ENCODE results near the gene ARL15.

DNA sequence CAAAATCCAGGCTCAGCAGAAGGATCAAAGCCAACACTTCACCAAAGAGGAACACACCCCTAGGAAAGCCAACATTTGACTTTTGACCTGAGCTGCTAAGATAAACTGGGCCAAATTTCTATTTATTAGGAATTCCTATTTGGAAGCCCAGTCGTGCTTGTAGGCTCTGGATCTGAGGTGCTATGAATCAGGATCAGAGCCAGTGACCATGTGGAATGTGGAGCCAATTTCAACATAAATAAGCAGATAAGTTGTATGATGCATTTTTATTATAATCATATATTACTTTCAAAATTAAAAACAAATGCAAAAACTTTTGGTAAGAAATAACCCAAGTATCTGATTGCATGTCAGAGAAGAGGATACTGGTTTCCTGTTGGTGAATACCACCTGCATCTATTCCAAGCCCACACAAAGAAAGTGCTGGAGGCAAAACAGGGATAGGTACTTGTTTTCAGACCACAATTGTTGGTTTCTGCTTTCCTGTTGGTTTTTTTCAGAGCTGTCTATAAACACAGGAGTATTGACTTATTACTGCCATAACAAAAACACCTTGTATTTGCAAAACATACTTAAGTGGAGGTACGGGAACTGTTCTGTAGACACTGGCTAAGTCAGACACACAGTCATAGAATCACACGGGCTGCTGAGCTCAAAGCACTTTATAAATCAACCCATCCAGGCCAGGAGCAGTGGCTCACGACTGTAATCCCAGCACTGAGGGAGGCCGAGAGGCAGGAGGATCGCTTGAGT is 52.8 kb downstream of the ARL15 start:
- TF ChIP-seq, protein P1, sequence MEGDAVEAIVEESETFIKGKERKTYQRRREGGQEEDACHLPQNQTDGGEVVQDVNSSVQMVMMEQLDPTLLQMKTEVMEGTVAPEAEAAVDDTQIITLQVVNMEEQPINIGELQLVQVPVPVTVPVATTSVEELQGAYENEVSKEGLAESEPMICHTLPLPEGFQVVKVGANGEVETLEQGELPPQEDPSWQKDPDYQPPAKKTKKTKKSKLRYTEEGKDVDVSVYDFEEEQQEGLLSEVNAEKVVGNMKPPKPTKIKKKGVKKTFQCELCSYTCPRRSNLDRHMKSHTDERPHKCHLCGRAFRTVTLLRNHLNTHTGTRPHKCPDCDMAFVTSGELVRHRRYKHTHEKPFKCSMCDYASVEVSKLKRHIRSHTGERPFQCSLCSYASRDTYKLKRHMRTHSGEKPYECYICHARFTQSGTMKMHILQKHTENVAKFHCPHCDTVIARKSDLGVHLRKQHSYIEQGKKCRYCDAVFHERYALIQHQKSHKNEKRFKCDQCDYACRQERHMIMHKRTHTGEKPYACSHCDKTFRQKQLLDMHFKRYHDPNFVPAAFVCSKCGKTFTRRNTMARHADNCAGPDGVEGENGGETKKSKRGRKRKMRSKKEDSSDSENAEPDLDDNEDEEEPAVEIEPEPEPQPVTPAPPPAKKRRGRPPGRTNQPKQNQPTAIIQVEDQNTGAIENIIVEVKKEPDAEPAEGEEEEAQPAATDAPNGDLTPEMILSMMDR (IDR thresholded peaks at IDR 0.05), result no peak
- no peak for TF ChIP-seq POLR2A (IDR thresholded peaks at IDR 0.05)
- TF ChIP-seq POLR2AphosphoS5 (IDR thresholded peaks at IDR 0.05; ENCODE audit: insufficient read depth in 1 of 2, low read depth in 1 of 2), result no peak

Data from vagina (tissue), 2 donors.